Hematopoietic multipotent progenitor cell treated with erythropoietin and hydrocortisone succinate and interleukin-3 and kit ligand, for 15 days (in vitro differentiated cells): Measurements from ENCODE around the gene CD6.
"Not testable (repeated sequence)": the region's sequence is repeated elsewhere in the genome, so short reads cannot be mapped to it uniquely, and the experiment has no call there.

Source experiments
- DNase-seq: peaks from one replicate; pipeline ENCODE4 v3.0.0-alpha.2; 2015; ENCODE audit warnings: low spot score

CD6 gene

DNA sequence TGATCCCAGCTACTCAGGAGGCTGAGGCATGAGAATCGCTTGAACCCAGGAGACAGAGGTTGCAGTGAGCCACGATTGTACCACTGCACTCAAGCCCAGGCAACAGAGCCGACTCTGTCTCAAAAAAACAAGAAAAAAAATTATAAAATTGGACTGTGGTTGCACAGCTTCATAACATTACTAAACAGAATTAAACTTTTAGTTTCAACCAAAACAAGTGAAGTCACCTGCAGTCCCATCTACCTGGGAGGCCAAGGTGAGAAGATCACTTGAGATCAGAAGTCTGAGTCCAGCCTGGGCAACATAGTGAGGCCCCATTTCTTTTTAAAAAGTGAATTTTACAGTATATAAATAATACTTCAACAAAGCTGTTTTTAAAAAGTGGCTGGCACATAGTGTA lies 83.0 kb downstream of the CD6 start:
- DNase-seq, result no peak

DNA sequence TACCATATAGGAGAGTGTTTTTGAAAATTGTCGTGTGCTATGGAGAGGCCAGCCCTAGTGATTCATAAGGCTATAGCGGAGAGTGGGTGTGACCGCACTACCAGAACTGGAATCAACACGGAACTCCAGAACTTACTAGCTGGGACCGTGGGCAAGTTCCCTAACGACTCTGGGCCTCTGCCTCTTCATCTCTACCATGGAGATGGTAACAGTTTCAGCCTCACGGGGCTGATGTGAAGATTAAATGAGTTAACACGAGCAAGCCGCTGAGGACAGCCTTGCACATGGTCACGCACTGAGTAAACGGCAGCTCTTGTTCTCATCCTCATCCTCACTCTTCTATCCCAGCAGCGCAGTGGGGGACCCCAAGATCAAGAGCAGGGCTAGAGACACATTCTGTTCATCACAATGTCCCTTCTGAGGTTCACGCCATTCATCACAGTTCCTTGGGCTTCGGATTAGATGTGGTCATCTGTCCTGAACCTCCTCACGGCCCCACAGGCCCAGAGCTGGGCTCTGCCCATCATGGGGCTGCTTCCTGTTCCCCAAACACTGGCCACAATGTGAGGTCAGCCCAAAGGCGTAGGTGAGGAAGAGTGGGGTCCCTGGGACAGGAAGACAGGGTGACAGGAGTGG lies 83.6 kb downstream of the CD6 start:
- DNase-seq, result no peak

DNA sequence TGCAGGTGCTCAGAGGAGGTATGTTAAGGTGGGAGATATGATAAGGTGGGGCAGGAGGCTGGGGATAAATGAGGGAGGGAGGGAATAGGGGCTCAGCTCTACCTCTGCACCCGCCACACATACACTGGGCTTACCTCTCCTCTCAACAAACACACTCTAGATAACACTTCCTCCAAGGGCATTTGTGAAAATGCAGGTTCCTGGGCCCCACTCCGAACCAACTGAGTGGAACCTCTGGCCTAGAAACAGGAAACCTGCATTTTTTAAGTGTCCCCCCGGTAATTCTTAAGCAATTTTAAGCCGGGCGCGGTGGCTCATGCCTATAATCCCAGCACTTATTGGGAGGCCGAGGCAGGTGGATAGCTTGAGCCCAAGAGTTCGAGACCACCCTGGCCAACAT lies 84.3 kb downstream of the CD6 start:
- DNase-seq, result no peak

DNA sequence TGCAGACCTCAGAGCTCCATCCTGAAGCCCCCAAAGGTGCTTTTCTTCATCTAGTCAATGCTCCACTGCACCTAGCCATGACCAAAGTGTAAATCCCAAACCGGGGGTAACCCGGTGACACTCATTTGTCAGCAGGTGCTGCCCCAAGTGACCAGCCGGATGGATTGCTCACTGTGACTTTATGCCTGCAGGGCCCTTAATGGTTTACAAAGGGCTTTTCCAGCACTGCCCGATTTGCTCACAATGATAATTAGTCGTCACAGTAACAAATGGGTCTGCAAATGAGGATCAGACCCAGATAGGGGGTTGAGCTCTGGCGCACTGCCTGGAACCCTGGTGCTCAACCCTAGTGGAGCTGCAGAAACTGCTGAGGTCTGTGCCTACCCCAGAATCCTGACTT lies 85.1 kb downstream of the CD6 start:
- DNase-seq, result no peak

DNA sequence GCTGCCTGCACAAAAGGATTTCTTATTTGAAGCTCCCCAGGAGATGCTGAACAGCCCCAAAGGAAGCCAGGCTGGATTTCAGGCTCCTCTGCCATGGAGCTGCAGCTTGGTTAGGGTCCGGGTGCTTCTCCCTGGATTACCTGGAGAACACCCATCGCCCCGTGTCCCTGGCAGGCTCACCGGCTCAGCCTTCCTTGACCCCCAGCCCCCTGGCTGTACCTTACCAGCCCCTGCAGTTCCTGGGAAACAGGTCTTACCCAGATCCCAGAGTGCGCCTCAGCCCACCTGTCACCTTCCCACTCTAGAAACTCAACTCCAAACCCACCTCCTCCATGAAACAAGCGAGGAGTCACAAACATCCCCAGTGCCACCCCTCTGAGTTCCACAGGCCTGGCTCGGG lies 85.5 kb downstream of the CD6 start:
- DNase-seq, result no peak

DNA sequence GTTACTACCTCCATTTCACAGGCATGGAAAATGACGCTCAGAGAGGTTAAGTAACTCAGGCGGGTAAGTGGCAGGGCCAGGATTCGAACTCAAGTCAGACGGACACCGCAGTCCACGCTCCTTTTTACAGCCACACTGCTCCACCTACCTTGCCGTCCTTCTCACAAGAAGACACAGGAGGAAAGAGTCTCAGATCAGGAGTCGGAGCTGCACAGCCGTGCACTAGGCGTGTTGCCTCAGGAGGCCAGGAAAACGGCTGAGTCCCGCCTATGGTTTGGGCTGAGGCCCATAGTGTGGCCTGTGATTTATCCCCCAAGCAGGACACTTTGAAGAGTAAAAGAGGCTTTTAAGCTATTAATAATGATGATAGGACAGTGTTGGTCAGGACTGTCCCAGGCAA lies 86.1 kb downstream of the CD6 start:
- DNase-seq, result no peak

DNA sequence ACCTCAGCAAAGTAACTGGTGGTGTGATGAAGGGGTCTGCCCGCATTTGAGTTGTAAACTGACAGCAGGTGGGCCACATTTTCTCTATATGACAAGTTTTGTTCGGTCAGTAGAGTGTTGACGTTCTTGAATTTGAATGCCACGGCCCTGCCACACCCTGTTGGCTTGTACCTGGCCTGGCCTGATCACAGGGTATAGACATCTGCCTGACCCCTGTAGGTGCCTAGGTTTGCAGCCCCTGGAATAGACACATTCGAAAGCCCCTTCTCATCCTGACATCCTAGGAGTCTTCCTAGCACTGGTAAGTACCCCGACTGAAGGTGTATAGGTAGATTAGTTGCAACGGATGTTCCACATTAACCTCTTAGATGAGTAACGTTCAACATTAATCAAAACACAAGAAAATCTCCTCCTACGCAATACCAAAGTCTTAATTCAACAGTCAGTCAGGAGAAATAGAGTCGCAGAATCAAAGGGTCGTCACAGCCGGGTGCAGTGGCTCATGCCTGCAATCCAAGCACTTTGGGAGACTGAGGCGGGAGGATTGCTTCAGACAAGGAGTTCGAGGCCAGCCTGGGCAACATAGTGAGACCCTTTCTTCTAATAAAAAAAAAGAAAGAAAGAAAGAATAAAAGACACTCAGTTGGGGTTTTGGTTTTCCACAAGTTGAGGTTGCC lies 87.2 kb downstream of the CD6 start:
- DNase-seq, result no peak

DNA sequence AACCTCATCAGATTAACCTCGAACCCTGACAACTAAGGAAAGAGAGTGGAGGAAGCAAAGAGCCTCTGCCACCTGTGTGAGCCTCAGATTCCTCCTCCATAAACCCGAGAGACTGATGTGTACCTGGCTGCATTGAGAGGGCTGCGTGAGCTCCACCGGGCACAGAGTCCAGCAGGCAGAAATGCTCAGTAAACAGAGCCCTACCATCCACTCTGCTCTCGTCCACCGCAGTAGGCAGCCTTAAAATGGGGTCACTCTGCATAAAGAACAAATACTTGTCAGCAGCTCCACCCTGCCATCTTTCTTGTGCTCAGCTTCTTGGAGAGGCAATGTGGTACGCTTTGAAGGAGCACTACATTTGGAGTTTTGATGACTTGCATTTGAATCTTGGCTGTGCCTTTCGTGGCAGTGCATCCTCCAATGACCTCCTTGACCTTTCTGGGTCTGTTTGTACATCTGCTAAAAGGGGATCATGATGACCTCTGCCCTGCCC lies 87.8 kb downstream of the CD6 start:
- DNase-seq, result no peak

DNA sequence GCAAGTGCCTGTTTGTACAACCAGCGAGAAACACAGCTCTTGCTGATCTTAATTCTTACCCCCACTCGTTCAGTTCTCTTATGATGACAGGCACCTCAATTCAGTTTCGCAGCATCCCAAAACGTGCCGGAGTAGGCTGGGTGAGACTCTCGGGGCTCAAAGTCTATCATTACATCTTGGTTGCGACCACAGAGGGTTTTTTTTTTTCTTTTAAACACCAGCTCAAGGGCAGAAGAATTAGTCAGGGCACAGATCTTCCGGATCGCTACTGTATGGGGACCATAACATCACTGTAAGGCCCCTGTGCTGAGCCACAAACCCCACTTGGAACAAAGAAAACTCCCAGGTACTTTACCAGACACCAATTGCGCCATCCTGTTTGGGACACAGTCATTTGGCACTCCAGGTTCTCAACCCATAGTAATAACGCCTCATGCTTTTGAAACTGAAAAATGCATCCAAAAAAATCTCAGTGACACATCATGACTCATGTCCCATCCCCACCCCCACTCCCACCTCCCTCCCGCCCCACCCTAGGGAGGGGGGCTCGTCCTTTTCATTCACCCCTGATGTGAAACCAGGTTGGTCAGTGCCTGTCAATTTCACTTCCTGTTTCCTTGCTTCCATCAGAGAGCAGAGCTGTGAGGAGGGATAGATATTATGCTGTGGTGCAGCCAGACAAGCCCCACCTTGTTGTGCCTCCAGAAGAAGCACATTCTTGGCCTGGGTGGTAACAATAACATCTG lies 89.8 kb downstream of the CD6 start:
- DNase-seq, result no peak

DNA sequence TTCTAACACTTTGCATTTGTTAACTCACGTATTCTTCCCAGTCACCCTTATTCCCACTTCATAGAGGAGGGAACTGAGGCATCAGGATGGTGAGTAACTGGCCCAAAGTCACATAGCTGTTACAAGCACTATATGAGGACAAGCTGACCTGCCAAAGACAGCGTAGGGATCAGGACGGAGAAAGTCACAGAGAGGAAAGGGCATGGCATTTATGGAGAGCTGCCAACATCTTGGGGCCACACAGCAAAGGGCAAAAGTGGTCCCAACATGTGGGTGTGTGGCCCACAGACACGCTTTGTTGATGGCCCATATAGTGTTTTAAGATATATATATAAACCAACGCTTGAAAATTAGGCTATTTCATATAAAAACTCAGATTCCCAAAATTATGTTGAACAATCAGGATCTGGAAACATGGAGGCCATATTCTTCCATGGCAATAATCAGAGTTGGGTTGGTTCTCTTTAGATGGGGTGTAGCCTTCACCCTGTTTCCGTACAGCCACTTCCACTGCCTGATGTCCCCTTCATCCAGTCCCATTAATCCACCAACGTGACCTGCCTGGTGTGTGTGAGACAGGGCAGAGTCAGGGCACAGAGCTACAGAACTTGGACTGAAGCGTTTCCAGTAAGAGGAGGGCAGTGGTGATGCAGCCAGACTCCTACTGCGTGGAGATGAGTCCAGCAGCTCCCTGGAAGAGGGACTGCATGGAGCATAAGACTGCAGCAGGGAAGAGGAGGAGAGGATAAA lies 90.9 kb downstream of the CD6 start:
- DNase-seq, result no peak

DNA sequence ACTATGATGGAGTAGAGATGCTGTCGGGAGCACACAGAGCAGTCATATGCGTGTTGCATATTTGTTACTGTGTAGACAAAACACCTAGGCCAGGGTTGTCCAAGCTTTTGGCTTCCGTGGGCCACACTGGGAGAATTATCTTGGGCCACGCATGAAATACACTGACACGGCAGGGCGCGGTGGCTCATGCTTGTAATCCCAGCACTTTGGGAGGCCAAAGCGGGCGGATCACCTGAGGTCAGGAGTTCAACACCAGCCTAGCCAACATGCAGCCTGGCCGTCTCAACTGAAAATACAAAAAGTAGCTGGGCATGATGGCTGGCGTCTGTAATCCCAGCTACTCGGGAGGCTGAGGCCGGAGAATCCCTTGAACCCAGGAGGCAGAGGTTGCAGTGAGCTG lies 93.8 kb downstream of the CD6 start:
- not testable (repeated sequence) for DNase-seq

DNA sequence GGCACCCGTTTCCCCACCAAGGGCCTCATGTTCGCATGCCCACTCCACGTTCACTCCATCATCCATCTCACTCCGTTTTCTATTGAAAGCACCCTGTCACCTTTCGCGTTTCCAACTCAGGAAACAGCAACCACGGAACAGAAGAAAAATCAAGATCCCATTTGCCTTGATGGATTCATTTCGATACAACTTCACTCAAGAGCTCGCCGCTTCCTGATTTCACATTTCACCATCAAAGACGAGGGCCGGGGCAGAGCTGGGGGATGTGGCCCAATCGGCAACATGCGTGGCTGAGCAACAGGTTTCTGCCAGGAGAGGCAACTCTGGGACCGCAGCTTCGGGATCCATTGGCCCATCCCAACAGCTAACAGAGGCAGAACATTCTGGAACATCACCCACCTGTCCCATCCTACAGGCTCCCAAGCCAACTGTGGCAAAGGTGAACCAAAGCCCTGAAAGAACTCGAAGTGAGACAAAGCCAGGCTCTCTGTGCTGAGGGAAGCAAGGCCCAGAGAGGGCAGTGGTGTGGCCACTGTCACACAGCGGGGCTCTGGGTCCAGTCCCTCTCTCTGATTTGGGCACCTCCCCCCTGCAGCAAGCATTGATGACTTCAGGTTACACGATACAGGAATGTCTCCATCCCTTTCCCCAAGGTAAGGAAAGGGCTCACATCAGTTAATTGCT lies 94.6 kb downstream of the CD6 start:
- no peak for DNase-seq

DNA sequence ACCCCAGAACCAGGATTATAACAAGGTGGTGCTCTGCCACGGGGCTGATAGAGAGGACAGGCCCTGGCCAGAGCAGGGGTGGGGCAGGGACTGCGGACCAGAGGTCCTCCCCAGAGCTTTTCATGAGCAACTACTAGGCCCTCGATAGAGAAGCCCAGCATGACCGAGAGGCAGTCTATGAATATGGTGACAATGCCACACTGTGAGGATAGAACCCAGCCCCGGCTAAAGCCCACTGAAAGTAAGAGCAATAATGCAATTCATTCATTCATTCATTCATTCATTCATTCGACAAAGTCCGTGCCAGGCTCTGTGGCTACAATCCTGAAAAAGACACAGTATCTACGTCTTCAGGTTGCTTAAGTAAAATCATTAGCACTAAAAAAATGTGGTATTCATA lies 95.2 kb downstream of the CD6 start:
- DNase-seq, result no peak

DNA sequence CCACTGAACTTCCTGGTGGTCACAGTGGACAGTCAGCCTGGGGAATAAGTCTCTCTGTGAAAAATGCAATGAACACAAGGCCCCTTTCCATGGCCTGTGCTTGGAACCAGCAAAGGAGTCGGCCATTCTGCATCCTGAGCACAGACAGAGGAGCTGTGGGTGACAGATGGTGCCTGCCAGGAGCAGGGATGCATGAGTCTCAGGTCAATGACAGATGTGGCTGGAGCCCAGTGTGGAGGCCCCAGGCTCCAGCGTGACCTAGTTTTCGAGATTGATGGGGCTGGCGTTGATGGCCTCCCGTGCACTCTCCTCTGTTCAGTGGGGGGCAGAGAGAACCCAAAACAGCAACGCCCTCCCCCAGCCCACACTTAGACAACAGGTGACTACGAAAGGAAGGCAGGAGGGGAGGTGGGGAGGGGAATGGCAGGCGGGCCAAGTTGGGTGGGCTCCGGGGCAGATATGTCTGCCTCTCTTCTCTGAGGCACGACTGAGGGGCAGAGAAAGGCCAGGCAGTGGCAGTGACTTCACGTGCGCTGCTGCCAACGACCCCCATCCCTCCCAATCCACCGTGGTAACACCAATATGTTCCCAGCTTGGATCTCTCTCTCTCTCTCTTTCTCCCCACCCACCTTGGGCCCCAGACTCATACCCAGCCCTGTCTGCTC lies 96.4 kb downstream of the CD6 start:
- no peak for DNase-seq

DNA sequence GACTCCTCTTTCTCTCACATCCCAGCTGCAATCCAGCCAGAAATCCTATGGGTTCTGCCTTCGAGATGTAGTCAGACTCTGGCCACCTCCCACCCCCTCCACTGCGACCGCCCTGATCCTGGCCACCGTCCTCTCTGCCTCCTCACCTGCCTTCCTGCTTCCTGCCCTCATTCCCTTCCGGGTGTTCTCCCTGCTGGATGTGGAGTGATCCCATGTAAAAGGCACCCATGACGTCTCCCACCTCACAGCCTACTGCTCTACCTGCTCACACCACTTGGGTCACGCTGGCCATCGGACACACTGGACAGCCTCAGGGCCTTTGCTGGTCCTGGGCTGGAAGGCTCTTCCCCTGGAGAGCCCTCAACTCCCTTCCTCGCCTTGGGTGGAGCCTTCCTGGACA lies 97.1 kb downstream of the CD6 start:
- DNase-seq, result no peak

DNA sequence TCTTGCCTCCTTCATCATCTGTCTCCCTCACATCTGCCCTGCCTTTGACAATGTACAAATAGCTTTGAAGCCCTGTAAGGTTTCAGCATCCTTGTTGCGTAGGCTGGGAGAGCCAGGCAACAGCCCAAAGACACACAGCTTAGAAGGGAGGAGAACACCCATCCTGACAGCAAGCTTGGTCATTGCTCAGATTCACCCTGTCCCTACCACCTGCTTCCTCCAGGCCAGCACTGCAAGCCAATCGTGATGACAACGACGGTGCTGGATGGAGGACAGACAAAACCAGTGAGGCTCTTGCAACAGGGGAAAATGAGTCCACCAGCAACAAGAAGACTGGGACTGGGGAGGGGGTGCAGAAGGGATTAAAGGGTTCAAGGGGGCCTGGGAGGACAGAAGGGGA lies 97.9 kb downstream of the CD6 start:
- DNase-seq, result no peak
